Measurements from ENCODE around the gene ZIC4. TPM values are rescaled to one million over a fixed set of nuclear protein-coding genes. Genes with fewer than 3 reads are reported as not detected.
A peak's percentile ranks its signal among the peaks of the same experiment; 100 is the strongest.

The ZIC4 gene
- total RNA-seq, 1 donor from 2014 or later, result 40.2 TPM

- H3K36me3 Mint-ChIP-seq, result no peaks in the 10 kb centered on the region
- peaks cover 12% of the 10 kb centered on the region for H3K4me1 Mint-ChIP-seq (ENCODE audit: unreplicated experiment)
- peak overlapping the region; percentile 84 for H3K4me3 Mint-ChIP-seq
- peak overlapping the region; percentile 54 for H3K27ac Mint-ChIP-seq
- H3K9me3 Mint-ChIP-seq, result peaks cover 4% of the 10 kb centered on the region
- DNase-seq (ENCODE audit: extremely low spot score, unreplicated experiment), result no peak
- TF ChIP-seq CTCF (conservative IDR thresholded peaks at IDR 0.05), result no peak
- peaks cover 96% of the 10 kb centered on the region for H3K27me3 Mint-ChIP-seq
Observed at GRCh38 chr3:147369231-147369630, 37.1 kb downstream of the ZIC4 start.

GRCh38 chr3:147368561-147369221, 37.7 kb downstream of the ZIC4 start:
- no peak for TF ChIP-seq CTCF (conservative IDR thresholded peaks at IDR 0.05)
- DNase-seq (ENCODE audit: extremely low spot score, unreplicated experiment), result no peak
- H3K36me3 Mint-ChIP-seq, result no peaks in the 10 kb centered on the region
- peaks cover 4% of the 10 kb centered on the region for H3K9me3 Mint-ChIP-seq
- peaks cover 96% of the 10 kb centered on the region for H3K27me3 Mint-ChIP-seq
- peaks cover 12% of the 10 kb centered on the region for H3K4me1 Mint-ChIP-seq (ENCODE audit: unreplicated experiment)
- H3K4me3 Mint-ChIP-seq, result peak overlapping the region; percentile 84
- H3K27ac Mint-ChIP-seq, result peak overlapping the region; percentile 54

- DNase-seq (ENCODE audit: extremely low spot score, unreplicated experiment), result no peak
- peaks cover 96% of the 10 kb centered on the region for H3K27me3 Mint-ChIP-seq
- H3K27ac Mint-ChIP-seq, result peak overlapping the region; percentile 54
- peaks cover 1% of the 10 kb centered on the region for H3K9me3 Mint-ChIP-seq
- no peak for TF ChIP-seq CTCF (conservative IDR thresholded peaks at IDR 0.05)
- H3K4me3 Mint-ChIP-seq, result peak overlapping the region; percentile 84
- H3K4me1 Mint-ChIP-seq (ENCODE audit: unreplicated experiment), result peaks cover 9% of the 10 kb centered on the region
- H3K36me3 Mint-ChIP-seq, result no peaks in the 10 kb centered on the region
Observed at GRCh38 chr3:147368151-147368550, 38.2 kb downstream of the ZIC4 start.

- peaks cover 96% of the 10 kb centered on the region for H3K27me3 Mint-ChIP-seq
Observed at GRCh38 chr3:147367676-147368075, 38.7 kb downstream of the ZIC4 start.

GRCh38 chr3:147365196-147366115, 40.9 kb downstream of the ZIC4 start:
- no peak for DNase-seq (ENCODE audit: extremely low spot score, unreplicated experiment)
- peaks cover 96% of the 10 kb centered on the region for H3K27me3 Mint-ChIP-seq
- TF ChIP-seq CTCF (conservative IDR thresholded peaks at IDR 0.05), result no peak
- no peaks in the 10 kb centered on the region for H3K36me3 Mint-ChIP-seq
- H3K4me3 Mint-ChIP-seq, result no peak overlapping the region
- H3K27ac Mint-ChIP-seq, result no peak overlapping the region
- peaks cover 15% of the 10 kb centered on the region for H3K4me1 Mint-ChIP-seq (ENCODE audit: unreplicated experiment)
- H3K9me3 Mint-ChIP-seq, result no peaks in the 10 kb centered on the region

More at GRCh38 chr3:147367676-147368075, 38.7 kb downstream of the ZIC4 start:
- peaks cover 7% of the 10 kb centered on the region for H3K4me1 Mint-ChIP-seq (ENCODE audit: unreplicated experiment)
- no peak for DNase-seq (ENCODE audit: extremely low spot score, unreplicated experiment)
- peak overlapping the region; percentile 84 for H3K4me3 Mint-ChIP-seq
- H3K27ac Mint-ChIP-seq, result peak overlapping the region; percentile 54
- no peaks in the 10 kb centered on the region for H3K36me3 Mint-ChIP-seq
- no peaks in the 10 kb centered on the region for H3K9me3 Mint-ChIP-seq
- no peak for TF ChIP-seq CTCF (conservative IDR thresholded peaks at IDR 0.05)
